ENCODE results near the gene P2RX3. TPM values are rescaled to one million over a fixed set of nuclear protein-coding genes. Genes with fewer than 3 reads are reported as not detected.
"Not testable (repeated sequence)": the region's sequence is repeated elsewhere in the genome, so short reads cannot be mapped to it uniquely, and the experiment has no call there.

P2RX3 gene
- polyA plus RNA-seq, 1 donor: 5.4 TPM

DNA sequence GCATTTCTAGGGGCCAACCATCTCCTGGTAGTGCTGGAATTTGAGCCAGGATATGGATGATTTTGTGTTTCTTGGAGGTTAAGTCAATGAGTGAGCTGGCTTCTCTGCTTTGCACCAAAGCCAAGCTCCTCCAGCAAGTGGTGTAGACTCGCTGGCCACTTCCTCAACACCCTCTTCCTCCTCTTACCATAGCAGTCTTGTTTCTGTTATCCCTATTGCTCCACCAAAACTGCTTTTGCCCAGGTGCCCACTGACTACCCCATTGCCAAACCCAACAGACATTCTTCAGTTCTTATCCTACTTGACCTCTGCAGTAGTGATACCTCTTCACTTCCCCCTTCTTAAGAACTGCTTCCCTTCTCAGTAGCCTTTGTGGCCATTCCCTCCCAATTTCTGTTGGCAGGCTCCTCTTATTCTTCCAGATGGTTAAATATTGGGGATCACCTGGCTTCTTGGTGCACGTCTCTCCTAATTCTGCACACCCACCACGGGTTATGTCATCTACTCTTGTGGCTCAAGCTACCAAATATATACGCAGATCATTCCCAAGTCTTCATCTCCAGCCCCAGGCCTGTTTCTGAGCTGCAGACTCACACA lies 59.3 kb downstream of the P2RX3 start:
- no peak for DNase-seq (ENCODE audit: low read depth)

GRCh38 chr11:57399221-57399620 lies 61.1 kb downstream of the P2RX3 start:
- no peak for DNase-seq (ENCODE audit: low read depth)

DNA sequence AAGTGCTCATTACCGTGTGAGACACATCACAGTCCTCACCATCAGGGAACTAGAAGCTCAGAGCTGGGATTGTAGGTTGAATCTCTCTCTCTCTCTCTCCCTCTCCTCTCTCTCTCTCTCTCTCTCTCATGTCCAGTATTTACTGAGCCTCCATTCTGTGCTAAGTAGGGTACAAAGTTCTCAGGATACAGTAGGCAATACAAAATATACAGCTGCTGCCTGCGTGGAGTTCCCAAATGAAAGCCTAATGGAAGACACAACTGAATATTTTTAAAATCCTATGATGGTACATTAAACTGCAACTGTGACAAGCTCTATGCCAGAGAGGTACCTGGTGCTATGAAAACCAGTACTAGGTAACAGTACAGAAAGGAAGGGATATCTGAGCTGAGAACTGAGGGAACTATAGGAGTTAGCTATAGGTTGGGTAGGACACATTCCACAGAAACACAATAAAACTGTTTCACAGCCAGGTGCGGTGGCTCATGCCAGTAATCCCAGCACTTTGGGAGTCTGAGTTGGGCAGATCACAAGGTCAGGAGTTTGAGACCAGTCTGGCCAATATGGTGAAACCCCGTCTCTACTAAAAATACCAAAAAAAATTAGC lies 61.9 kb downstream of the P2RX3 start:
- DNase-seq (ENCODE audit: low read depth): no peak

- DNase-seq (ENCODE audit: low read depth): no peak
These were observed 64.2 kb downstream of the P2RX3 start for GRCh38 chr11:57402188-57403002.

DNA sequence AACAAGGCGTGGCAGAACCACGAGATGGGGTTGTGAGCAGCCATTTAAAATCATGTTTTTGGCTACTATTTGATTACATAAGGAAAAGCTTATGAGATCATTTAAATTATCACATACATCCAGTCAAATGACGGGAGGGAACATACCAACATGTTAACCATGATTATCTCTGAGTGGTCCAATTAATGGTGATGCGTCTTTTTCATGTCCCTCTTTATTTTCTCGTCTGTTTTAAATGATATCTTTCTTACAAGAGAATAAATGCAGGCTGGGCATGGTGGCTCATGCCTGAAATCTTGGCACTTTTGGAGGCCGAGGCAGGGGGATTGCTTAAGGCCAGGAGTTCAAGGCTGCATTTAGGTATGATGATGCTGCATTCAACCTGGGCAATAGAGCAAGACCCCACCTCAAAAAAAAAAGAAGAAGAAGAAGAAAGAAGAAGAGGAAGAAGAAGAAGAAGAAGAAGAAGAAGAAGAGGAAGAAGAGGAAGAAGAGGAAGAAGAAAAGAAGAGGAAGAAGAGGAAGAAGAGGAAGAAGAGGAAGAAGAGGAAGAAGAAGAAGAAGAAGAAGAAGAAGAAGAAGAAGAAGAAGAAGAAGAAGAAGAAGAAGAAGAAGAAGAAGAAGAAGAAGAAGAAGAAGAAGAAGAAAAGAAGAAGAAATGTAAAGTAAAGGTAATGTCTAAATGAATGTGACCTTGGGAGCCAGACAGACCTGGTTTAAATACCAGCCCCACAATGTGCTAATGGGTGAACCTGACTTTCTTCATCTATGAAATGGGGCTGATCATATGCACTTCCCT lies 65.0 kb downstream of the P2RX3 start:
- not testable (repeated sequence) for DNase-seq (ENCODE audit: low read depth)

GRCh38 chr11:57403802-57404147 lies 65.6 kb downstream of the P2RX3 start:
- DNase-seq (ENCODE audit: low read depth): no peak

DNA sequence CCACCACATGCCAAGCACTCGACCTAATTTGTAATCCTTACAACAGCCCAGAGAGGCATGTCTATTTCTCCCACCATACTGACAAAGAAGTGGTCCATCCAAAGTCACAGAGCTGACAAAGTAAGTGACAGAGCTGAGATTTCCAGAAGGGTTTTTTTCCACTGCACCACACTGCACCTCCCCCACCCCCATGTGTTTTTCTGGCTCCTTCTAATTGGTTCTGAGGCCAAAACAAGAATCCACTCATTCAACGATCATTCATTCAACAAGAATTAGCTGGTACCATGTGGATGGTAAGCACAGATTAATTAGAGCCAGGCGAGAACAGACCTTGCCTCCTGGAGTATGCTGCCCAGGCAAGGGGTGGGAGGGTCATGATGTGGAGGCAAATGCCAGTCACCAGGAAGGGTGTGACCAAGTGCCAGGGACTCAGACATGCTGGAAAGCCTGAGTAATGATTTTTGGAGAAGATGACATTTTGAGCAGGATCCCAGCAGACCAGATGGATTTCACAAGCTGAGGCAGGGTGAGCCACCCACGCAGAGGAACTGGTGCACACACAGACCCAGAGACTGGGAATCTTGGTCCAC lies 67.2 kb downstream of the P2RX3 start:
- DNase-seq (ENCODE audit: low read depth): no peak

DNA sequence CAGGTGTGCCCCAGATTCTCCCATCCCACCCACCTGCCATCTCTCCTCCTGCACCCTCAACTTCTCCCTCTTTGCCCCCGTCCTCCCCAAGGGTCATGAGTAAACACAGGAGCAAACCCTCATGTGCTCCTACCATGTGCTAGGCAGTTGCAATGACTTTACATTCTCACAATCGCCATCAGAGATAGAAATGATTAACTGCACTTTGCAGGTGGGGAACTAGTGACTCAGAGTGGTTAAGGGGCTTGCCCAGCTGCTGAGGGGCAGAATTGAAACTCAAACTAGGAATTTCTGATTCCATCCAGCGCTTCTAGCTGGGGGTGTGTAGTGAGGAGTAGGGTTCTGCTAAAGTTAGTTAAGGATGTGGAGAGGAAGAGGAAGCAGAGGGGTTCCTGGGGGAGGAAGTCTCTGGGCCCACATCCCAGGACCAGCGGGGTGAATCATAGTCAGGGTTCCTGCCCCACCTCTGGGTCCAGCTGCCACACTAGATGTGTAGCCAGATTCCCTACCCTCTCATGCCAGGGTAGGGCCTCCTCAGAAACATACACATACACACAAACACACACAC lies 68.3 kb downstream of the P2RX3 start:
- no peak for DNase-seq (ENCODE audit: low read depth)

DNA sequence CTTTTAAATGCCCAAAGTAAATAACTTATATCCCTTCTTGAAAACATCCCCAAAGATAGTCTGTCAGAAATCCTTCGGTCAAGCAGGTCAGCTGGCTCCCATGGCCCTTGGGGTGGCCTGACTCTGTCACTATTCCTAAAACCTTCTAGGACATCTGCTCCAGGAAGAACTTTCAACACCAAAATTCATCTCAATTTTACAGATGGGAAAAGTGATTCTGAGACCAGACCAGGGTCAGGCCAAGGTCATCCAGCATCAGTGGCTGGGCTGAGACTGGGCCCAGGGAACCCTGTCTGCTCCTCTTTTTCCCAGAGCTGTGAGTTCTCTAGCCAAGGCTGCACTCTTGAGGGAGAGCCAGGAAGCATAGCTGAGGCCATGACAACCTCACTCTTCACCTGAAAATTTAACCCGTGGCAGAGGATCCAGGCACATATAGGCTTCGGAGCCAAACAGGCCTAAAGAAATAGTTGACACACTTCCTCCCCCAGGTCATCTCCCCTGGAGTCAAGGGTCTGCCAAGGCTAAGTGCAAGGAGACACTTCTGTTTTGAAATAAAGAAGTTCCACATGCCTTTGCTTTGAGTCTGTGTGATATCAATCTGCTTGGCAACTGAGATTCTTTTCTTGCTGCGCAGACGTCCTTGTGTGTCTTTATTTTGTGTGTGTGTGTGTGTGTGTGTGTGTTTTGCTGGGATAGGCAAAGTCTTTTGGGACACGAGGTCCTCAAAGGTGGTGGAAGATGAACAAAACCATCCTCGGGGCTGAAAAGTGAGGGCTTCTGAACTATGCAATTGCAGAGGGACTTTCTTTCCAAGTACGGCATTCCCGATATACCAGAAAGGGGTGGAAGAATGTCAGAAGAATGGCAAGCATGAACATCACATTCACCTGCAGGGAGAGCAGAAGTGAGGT lies 69.1 kb downstream of the P2RX3 start:
- no peak for DNase-seq (ENCODE audit: low read depth)

- no peak for DNase-seq (ENCODE audit: low read depth)
These were observed 69.9 kb downstream of the P2RX3 start for GRCh38 chr11:57407941-57408475.

- no peak for DNase-seq (ENCODE audit: low read depth)
These were observed 70.6 kb downstream of the P2RX3 start for GRCh38 chr11:57408771-57409170.

GRCh38 chr11:57409321-57410100 lies 71.4 kb downstream of the P2RX3 start:
- DNase-seq (ENCODE audit: low read depth): no peak

- DNase-seq (ENCODE audit: low read depth): no peak
These were observed 72.1 kb downstream of the P2RX3 start for GRCh38 chr11:57410287-57410686.

DNA sequence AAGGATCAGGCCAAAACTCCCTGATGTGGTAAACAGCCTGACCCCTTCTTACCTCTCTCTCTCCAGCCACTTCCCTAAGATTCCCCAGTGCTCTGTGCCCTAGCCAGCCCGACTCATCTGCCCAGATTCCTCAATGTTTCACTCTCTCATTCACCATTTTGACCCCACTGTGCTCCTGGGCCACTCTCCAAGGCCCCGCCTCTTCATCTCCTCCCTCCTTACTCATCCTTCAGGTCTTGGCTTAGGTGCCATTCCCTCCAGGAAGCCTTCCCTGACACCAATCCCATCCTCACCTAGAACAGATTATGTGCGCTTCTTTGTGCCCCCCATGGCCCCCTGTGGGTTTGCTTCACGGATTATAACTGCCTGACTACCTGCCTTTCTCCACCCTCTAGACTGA lies 75.5 kb downstream of the P2RX3 start:
- no peak for DNase-seq (ENCODE audit: low read depth)

- DNase-seq (ENCODE audit: low read depth): no peak
These were observed 76.6 kb downstream of the P2RX3 start for GRCh38 chr11:57414612-57415212.

DNA sequence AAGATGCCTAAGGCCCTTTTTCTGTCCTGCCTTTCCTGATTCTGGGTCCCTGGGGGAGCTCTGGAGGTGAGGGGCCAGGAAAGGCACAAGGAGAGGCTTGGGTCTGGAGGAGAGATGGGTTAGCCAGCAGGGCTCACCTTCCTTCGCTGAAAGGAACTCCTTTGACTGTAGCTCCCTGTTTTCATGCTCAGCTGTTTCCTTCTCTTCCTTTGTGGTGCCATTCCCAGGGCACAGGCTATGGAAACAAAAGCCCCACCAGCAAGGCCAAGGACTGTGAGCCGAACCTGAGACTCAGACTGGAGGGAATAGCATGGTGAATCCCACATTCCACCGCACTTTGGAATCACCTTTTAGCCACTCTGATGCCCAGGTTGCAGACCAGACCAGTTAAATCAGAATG lies 78.3 kb downstream of the P2RX3 start:
- no peak for DNase-seq (ENCODE audit: low read depth)

GRCh38 chr11:57417056-57417455 lies 78.9 kb downstream of the P2RX3 start:
- DNase-seq (ENCODE audit: low read depth): no peak

DNA sequence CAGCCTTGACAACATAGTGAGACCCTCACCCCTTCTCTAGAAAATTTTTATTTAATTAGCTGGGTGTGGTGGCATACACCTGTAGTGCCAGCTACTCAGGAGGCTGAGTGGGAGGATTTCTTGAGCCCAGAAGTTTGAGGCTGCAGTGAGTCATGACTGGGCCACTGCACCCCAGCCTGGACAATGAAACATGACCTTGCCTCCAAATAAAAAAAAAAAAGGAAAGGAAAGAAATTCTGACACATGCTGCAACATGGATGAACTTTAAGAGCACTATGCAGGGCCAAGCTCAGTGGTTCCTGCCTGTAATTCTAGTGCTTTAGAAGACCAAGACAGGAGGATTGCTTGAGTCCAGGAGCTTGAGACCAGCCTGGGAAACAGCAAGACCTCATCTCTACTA lies 80.0 kb downstream of the P2RX3 start:
- DNase-seq (ENCODE audit: low read depth): no peak

DNA sequence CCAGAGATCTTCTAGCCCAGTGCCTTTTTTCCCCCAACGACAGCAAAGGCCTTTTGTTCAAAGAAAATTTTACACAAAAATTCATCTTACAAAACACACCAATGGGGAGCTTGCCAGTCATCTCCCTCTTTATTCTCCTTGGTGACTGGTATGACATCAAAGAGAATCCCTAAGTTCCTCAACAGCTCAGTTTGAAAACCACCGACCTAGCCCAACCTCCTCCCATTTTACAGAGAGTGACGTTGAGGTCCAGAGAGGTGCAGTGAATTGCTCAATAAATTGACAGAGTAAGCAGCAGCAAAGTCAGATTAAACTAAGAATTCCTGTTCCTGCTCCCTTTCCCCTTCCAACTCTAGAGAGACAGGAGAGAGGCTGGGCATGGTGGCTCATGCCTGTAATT lies 81.0 kb downstream of the P2RX3 start:
- DNase-seq (ENCODE audit: low read depth): no peak

Data from forelimb muscle (tissue), 1 donor.